C4-2B (cell line): ENCODE measurements around the gene ARHGEF4.

Experiments used
- H3K27ac ChIP-seq: fragments of 450-650 bp; 2 replicates; pipeline ENCODE4 v1.5.1; 2017
- CTCF ChIP-seq: fragments of 450-650 bp; conservative IDR thresholded peaks from 2 replicates; pipeline ENCODE4 v1.5.1; 2017; ENCODE audit warnings: mild to moderate bottlenecking
- ZFX ChIP-seq: fragments of 450-650 bp; IDR thresholded peaks from 2 replicates; pipeline ENCODE4 v1.6.1; 2017

Gene ARHGEF4

GRCh38 chr2:130848526-130849210 lies 12.0 kb downstream of the ARHGEF4 start:
- H3K27ac ChIP-seq = no peak overlapping the region
- TF ChIP-seq CTCF (no peak), ZFX (no peak)

DNA sequence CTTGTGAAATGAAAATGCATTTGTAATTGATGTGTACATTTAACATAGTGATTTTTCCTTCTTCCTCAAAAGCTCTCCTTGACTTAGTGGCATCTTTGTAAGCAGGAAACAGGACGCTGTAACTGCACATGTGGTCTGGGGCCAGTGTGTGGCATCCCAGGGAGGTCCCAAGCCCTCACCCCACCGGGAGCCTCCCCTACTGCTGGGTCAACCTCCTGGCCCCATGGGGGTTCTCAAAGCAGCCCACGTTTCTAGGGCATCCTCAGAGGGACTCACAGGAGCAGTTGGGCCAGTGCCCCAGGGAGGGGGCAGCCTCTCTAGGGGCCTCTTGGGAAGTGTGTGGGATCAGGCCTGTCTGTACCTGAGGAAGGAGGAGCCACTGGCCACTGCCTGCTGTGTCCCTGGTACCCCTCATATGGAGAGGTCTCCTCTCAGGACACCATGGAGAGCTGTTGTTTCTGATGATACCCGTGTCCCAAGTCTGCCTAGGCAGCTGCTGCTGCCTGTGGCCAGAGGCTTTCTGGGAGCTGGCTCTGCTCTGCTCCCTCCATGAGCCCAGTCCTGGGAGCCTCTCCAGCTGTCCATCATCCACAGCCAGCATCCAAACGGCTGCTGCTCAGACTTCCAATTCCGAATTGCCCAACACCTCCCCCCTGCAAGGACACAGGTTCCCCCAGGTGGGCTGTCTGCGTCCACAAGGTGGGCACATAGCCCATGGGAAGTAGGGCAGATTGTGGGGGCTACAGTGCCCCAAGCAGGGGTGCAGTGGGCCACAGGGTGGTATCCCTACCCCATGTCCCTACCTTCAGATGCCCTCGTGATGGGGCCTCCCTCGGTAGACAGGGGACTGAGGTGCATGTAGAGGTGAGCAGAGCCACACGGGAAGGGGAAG lies 13.4 kb downstream of the ARHGEF4 start:
- TF ChIP-seq CTCF (no peak), ZFX (no peak)
- H3K27ac ChIP-seq = peak overlapping the region; percentile 66

- peak overlapping the region; percentile 66 for H3K27ac ChIP-seq
- no peak for TF ChIP-seq ZFX
- no peak for TF ChIP-seq CTCF
These were observed 14.3 kb downstream of the ARHGEF4 start for GRCh38 chr2:130850788-130851623.

GRCh38 chr2:130851624-130852382 lies 15.1 kb downstream of the ARHGEF4 start:
- H3K27ac ChIP-seq = peak overlapping the region; percentile 66
- TF ChIP-seq CTCF (no peak; the same call in 1 of the 2 replicates), ZFX (no peak)

DNA sequence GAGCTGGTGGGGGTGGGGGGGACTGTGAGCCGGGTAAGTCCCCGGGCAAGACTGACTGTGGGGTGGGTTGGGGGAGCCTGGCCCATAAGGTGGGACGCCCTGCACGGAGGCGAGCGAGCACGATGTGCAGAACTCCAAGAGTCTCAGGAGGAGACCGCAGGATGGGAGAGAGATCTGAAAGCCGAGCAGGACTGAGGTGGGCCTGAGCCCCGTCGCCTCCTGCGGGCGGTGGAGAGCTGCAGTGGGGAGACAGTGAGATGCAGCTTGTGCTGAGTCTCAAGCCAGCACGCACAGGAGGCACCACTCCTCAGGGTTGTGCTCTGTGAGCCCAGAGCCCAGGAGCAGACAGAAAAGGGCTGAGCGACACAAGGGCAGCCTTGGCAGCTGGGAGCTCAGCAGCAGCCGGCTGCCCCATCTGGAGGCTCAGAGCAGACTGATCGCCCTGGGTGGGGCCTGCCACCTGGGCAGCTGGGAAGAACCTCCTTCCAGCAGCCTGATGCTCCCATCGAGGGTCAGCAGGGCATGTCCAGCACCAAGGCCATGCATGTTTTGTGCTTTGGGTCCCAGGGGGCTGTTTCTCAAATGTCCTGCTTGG lies 15.9 kb downstream of the ARHGEF4 start:
- peak overlapping the region; percentile 66 for H3K27ac ChIP-seq
- TF ChIP-seq CTCF (no peak), ZFX (no peak)

DNA sequence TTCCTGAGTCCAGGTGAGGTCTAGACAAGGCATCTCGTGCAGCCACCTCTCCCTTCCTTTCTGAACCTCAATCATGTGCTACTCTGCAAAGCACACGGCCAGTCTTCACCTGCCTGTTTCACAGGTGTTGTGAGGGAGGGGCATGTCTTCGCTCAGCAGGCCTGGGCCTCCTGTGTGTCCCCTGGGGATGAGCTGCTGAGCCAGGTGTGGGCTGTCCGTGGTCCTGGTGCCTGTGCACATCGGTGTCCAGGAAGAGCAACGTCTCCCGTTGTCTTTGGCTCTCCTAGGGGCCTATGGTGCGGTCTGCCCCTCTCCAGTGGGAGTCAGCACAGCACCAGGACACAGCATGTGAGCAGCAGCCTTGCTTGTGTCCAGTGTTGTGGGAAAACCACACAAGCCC lies 16.7 kb downstream of the ARHGEF4 start:
- no peak for TF ChIP-seq CTCF
- TF ChIP-seq ZFX = no peak
- H3K27ac ChIP-seq = peak overlapping the region; percentile 66; the same call in 1 of the 2 replicates
